GM10266 (cell line): ENCODE data around the gene EIF3K.

Source experiments
- DNase-seq: peaks from one replicate; pipeline ENCODE4 v3.0.0; 2012; ENCODE audit errors: extremely low spot score
- CTCF ChIP-seq: IDR thresholded peaks from 2 replicates; pipeline ENCODE4 v1.5.1; 2012; ENCODE audit warnings: mild to moderate bottlenecking, low read depth; ENCODE audit not compliant: control insufficient read depth, insufficient read depth; ENCODE audit errors: missing control alignments

EIF3K gene

GRCh38 chr19:38606131-38606530 lies 12.9 kb upstream of the EIF3K start:
- no peak for TF ChIP-seq CTCF
- no peak for DNase-seq

DNA sequence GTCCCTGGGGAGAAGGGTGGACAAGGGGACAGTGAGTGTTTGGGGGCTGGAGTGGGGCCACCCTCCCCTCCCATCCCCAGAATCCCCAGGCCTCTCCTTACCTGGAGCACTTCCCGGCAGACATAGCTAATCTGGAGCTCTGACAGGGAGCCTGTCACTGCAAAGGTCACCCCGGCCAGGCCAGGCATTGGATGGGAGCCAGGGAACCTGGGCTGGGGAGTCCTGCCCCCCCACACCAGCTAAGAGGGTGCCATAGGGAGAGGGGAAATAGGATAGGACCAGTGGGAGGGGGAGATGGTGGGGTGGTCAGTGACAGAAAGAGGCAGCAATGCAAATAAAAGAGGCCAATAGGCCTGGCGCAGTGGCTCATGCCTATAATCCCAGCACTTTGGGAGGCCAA lies 4.7 kb upstream of the EIF3K start:
- TF ChIP-seq CTCF = no peak
- no peak for DNase-seq

DNA sequence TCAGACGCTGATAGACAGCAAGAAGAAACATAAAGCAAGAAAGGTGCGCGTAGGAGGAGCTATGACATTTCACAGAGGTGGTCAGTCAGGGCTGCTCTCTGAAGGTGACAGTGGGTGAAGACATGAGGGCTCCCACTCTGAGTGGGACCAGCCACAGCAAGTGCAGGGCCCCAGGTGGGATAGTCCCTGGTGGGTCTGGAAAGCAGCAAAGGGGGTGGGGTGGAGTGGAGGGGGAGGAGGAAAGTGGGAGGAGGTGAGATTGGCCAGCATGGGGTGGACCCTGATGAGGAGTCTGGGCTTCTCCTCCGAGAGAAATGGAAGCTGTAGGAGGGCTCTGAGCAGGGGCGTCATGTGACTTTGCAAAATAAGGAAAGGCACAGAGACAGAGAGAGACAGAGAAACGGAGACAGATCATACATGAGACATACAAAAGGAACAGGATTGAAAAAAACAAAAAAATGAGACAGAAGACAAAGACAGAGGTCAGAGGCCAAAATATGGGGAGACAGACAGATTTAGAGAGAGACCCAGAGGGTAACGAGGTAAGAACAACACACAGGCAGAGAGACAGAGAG lies 3.9 kb upstream of the EIF3K start:
- no peak for DNase-seq
- TF ChIP-seq CTCF = no peak

DNA sequence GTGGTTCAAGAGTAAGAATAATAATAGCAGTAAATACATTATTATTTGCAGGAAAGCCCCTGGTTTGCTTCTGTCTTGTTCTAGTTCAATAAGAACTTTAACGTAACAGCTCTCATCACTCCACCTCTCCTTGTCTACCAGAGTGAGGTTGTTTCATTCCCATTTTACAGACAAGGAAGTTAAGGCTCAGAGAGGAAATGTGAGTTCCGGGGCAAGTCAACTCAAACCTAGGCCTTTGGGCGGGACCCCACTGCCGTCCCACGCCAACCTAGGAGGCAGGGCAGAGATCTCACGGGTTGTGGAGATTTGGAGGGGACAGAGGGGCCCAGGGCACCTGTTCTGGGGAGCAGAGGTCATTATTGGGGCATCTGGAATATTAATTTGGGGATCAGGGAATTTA lies 2.7 kb upstream of the EIF3K start:
- DNase-seq = no peak
- no peak for TF ChIP-seq CTCF

- no peak for TF ChIP-seq CTCF
- no peak for DNase-seq
These were observed 1.7 kb upstream of the EIF3K start for GRCh38 chr19:38617283-38617763.

DNA sequence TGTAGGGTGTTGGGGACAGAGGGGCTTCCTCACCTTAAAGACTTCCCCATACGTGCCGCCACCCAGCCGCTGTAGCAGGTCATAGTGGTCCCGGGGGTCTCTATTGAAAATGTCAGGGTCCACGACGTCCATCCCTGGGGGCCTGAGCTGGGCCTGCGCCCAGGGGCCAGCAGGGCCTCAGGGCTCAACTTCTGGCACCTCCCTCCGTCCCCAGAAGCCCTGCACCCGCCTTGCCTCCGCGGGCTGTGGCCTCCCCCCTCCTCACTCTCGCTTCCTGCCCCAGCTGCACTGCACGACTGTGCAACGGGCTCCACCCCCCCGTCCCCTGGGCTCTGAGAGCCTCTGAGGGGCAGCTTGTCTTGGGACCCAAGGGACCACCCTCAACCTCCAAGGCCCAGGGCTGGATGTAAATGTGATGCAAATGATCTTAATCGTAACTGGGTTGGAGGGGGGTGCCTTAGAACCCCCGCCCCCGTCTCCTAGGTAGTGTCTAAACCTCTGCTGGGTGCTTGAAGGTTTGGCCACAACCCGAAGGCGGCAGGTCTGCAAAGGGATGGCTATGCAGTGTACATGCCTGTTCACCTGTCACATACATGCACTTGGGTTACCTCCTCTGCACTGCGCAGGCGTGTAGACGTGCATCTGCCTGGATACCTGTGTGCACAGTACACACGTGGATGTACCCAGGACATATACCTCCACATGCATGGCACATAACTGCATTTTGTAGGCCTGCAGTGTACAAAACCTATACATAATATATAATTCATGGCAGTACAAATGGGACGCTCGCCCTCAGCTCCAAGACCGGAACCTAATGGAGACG lies 1.0 kb upstream of the EIF3K start, which contains the start of gene MAP4K1:
Gene MAP4K1 (minus strand): TSS at position 190 of the 826 bp plus-strand sequence. CDS start 58 bp downstream, at position 132.
- no peak for TF ChIP-seq CTCF
- peak; percentile 83 for DNase-seq

GRCh38 chr19:38619361-38620174 lies 580 bp downstream of the EIF3K start:
- DNase-seq = no peak
- TF ChIP-seq CTCF = no peak
